ENCODE results near the gene EXOC4. TPM values are rescaled to one million over a fixed set of nuclear protein-coding genes. Genes with fewer than 3 reads are reported as not detected.

The EXOC4 gene
- polyA plus RNA-seq, 1 experiment = 45.9 TPM

GRCh38 chr7:133669061-133669455 is 416.2 kb downstream of the EXOC4 start:
- no peak for DNase-seq (ENCODE audit: low read depth)
- ChIA-PET CTCF (interaction anchor here (1.6 kb wide), 1 partner anchor 8 kb away, joined by 4 read pairs; no protein-coding TSS in a partner anchor), POLR2A (no interaction called here)
- Histone ChIP-seq H3K4me3 (ENCODE audit: low read depth, low read length) (no peak overlapping the region), H3K36me3 (ENCODE audit: control insufficient read depth, insufficient read depth, low read length) (no peaks in the 10 kb centered on the region), H3K27me3 (ENCODE audit: control insufficient read depth, insufficient read depth, low read length) (no peaks in the 10 kb centered on the region)
- TF ChIP-seq, protein P1, sequence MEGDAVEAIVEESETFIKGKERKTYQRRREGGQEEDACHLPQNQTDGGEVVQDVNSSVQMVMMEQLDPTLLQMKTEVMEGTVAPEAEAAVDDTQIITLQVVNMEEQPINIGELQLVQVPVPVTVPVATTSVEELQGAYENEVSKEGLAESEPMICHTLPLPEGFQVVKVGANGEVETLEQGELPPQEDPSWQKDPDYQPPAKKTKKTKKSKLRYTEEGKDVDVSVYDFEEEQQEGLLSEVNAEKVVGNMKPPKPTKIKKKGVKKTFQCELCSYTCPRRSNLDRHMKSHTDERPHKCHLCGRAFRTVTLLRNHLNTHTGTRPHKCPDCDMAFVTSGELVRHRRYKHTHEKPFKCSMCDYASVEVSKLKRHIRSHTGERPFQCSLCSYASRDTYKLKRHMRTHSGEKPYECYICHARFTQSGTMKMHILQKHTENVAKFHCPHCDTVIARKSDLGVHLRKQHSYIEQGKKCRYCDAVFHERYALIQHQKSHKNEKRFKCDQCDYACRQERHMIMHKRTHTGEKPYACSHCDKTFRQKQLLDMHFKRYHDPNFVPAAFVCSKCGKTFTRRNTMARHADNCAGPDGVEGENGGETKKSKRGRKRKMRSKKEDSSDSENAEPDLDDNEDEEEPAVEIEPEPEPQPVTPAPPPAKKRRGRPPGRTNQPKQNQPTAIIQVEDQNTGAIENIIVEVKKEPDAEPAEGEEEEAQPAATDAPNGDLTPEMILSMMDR (IDR thresholded peaks at IDR 0.05; ENCODE audit: insufficient read depth, low read depth, low read length) = no peak

GRCh38 chr7:133670250-133670649 is 417.4 kb downstream of the EXOC4 start:
- no peaks in the 10 kb centered on the region for H3K27me3 ChIP-seq (ENCODE audit: control insufficient read depth, insufficient read depth, low read length)
- no peak overlapping the region for H3K4me3 ChIP-seq (ENCODE audit: low read depth, low read length)
- no peak for DNase-seq (ENCODE audit: low read depth)
- CTCF ChIA-PET = no interaction called here
- POLR2A ChIA-PET = no interaction called here
- TF ChIP-seq, protein P1 (IDR thresholded peaks at IDR 0.05; ENCODE audit: insufficient read depth, low read depth, low read length) = no peak
- H3K36me3 ChIP-seq (ENCODE audit: control insufficient read depth, insufficient read depth, low read length) = no peaks in the 10 kb centered on the region

DNA sequence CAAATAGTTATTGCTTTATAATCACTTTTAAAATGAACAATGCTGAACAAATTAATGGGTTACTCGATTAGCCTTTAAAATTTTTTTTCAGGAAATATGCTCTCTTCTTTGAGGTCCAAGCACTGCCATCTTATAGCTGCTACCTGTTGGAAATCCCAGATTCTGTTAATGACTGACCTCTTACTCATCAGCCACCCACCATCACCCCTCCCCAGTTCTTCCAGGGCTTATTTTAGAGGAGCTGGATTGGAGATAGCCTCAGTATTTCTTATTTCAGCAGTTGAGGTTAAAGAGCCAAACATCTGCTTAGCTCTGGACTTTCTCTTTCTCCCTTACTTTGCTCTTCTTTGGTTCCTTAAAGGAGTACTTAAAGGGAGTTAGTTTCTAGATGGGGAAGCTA is 420.0 kb downstream of the EXOC4 start:
- H3K36me3 ChIP-seq (ENCODE audit: control insufficient read depth, insufficient read depth, low read length) = no peaks in the 10 kb centered on the region
- DNase-seq (ENCODE audit: low read depth) = no peak
- no peaks in the 10 kb centered on the region for H3K27me3 ChIP-seq (ENCODE audit: control insufficient read depth, insufficient read depth, low read length)
- TF ChIP-seq, protein P1 (IDR thresholded peaks at IDR 0.05; ENCODE audit: insufficient read depth, low read depth, low read length) = no peak
- ChIA-PET POLR2A (no interaction called here), CTCF (interaction anchor here (1.0 kb wide), 1 partner anchor 66 kb away, joined by 4 read pairs; no protein-coding TSS in a partner anchor)
- no peak overlapping the region for H3K4me3 ChIP-seq (ENCODE audit: low read depth, low read length)

DNA sequence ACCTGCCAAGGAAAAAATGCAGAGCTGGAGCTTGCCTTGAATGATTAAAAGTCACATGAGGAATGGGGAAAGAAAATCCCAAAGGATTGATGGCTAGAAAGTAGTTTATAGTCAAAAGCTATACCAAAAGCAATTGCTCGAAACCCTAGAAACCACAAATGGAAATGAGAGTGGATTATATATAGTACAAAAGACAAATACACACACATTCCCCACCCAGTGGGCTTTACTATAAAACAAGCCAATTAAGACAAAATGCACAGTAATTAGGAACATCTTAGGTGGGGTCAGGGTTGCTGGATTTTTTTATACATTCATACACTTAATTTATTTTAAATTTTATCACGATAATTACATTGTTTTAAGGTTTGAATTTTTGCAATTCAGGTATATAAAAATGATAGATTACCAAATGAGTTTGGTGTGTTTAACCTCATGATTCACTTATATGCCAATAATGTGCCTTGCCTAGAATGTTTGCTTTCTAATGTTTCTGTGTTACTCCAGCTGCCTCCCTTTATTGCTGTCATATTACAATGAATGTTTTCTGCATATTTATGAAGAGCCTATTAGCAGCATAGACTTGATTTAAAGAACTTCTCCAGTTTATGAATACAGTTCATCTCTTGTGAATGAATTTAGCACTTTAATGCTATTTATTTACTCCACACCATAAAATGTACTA is 421.3 kb downstream of the EXOC4 start:
- TF ChIP-seq, protein P1 (IDR thresholded peaks at IDR 0.05; ENCODE audit: insufficient read depth, low read depth, low read length) = no peak
- Histone ChIP-seq H3K36me3 (ENCODE audit: control insufficient read depth, insufficient read depth, low read length) (no peaks in the 10 kb centered on the region), H3K4me3 (ENCODE audit: low read depth, low read length) (no peak overlapping the region), H3K27me3 (ENCODE audit: control insufficient read depth, insufficient read depth, low read length) (no peaks in the 10 kb centered on the region)
- ChIA-PET POLR2A (no interaction called here), CTCF (no interaction called here)
- DNase-seq (ENCODE audit: low read depth) = no peak

DNA sequence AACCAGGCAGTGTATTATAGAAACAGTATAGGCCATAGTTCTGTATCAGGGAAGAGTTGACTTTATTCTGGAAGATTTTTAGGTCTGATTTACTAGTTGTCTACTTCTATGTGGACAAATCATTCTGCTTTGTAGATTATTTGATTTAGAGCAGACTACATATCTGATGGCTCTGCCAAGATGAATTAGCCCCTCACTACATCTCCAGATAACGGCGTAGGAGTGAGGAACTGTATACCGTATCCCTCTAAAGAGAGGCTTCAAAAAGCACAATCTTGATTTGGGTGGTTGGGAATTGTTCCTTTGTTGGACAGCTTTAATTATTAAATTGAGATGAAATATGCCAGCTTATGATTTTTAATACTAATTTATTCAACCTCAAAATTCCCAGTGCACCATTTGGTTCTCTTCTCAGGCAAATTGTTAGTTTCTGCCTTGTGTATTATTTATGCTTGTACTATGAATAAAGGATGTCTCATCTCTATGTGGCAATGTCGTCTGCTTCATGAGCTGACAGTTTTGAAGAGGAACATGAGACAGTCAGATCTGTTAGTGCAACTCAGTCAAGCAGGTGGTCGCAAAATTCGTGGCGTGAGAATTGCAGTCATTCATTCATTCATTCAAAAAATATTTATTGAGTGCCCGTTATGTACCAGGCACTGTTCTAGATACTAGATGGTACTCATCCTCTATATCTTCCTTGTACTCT is 422.8 kb downstream of the EXOC4 start:
- H3K36me3 ChIP-seq (ENCODE audit: control insufficient read depth, insufficient read depth, low read length) = no peaks in the 10 kb centered on the region
- no peak for DNase-seq (ENCODE audit: low read depth)
- H3K27me3 ChIP-seq (ENCODE audit: control insufficient read depth, insufficient read depth, low read length) = no peaks in the 10 kb centered on the region
- H3K4me3 ChIP-seq (ENCODE audit: low read depth, low read length) = no peak overlapping the region
- ChIA-PET CTCF (no interaction called here), POLR2A (no interaction called here)
- TF ChIP-seq, protein P1 (IDR thresholded peaks at IDR 0.05; ENCODE audit: insufficient read depth, low read depth, low read length) = no peak
